GM12878 (cell line): Measurements from ENCODE around the gene STEAP2. TPM values are rescaled to one million over a fixed set of nuclear protein-coding genes. Genes with fewer than 3 reads are reported as not detected.

Experiments
- FOS ChIP-seq: IDR thresholded peaks from 3 replicates; pipeline ENCODE4 v1.6.1; 2011; ENCODE audit warnings: borderline replicate concordance; ENCODE audit not compliant: insufficient read length; ENCODE audit errors: extremely low read depth
- HCFC1 ChIP-seq: fragments of 150-350 bp; IDR thresholded peaks from 2 replicates; pipeline ENCODE4 v1.6.1; 2014; ENCODE audit warnings: low read length
- HDAC6 ChIP-seq: fragments of 200-600 bp; sonication (generic); IDR thresholded peaks from one replicate; pipeline ENCODE4 v1.8.0; 2017; ENCODE audit warnings: antibody characterized with exemption; ENCODE audit not compliant: unreplicated experiment
- KLF5 ChIP-seq: fragments of 450-650 bp; IDR thresholded peaks from 2 replicates; pipeline ENCODE4 v1.6.1; 2014; ENCODE audit warnings: mild to moderate bottlenecking; ENCODE audit not compliant: partially characterized antibody
- NFIC ChIP-seq: IDR thresholded peaks from 2 replicates; pipeline ENCODE4 v1.6.1; 2012; ENCODE audit warnings: low read depth, mild to moderate bottlenecking, inconsistent platforms, low read length, moderate library complexity
- SPI1 ChIP-seq: IDR thresholded peaks from 2 replicates; pipeline ENCODE4 v1.6.1; 2011; ENCODE audit warnings: low read depth, mild to moderate bottlenecking, low read length, moderate library complexity, borderline replicate concordance; ENCODE audit not compliant: insufficient read depth
- SREBF1 ChIP-seq: IDR thresholded peaks from 2 replicates; pipeline ENCODE4 v1.6.1; 2012; ENCODE audit warnings: mild to moderate bottlenecking, low read length
- TCF3 ChIP-seq: IDR thresholded peaks from 2 replicates; pipeline ENCODE4 v1.6.1; 2012; ENCODE audit warnings: low read depth, mild to moderate bottlenecking, low read length, borderline replicate concordance; ENCODE audit not compliant: insufficient read depth
- ZBED1 ChIP-seq: IDR thresholded peaks from 2 replicates; pipeline ENCODE4 v1.6.1; 2016; ENCODE audit warnings: borderline replicate concordance
- polyA plus RNA-seq, 11 experiments: library from polyadenylated mRNA; depleted of rRNA in 4 of 11; unstranded in 6 of 11; stranded (reverse) in 5 of 11; fragments of >200 nt; fragmentation: Nextera tagmentation in 4 of 11; fragmentation: Illumina TruSeq in 1 of 11; extraction: Ambion mirVana in 4 of 11; extraction: Trizol in 1 of 11; gene quantifications; 1 replicate in 1 of 11; 2 replicates in 10 of 11; pipeline versions ENCODE4 v1.2.1 to v1.2.3, GENCODE V29; 2011 to 2016; ENCODE audit warnings: inconsistent platforms in 2 of 11, missing spikeins in 2 of 11, low read depth in 1 of 11
- total RNA-seq, 4 experiments: library from RNA; depleted of rRNA in 3 of 4; stranded (reverse); fragments of >200 nt in 3 of 4; fragmentation: Illumina TruSeq in 1 of 4; extraction: Trizol in 1 of 4; gene quantifications; 2 replicates each; pipeline versions ENCODE4 v1.2.1 to v1.2.3, GENCODE V29; 2013 to 2021
- TF ChIP-seq, protein P1 (sequence below): fragments of 450-650 bp; formaldehyde crosslinking; IDR thresholded peaks from 2 replicates; pipeline ENCODE4 v1.4.0; 2020; ENCODE audit warnings: mild to moderate bottlenecking, moderate library complexity
- TF ChIP-seq, protein P2 (sequence below): fragments of 450-650 bp; IDR thresholded peaks from 2 replicates; pipeline ENCODE4 v1.6.1; 2016; ENCODE audit warnings: mild to moderate bottlenecking

Gene STEAP2
- total and polyA plus RNA-seq, 10 of the 15 experiments (the other 5 are each of a cell fraction or from before 2014, with no cell fraction given) = 0.64 to 17.6 (median 1.8) TPM

DNA sequence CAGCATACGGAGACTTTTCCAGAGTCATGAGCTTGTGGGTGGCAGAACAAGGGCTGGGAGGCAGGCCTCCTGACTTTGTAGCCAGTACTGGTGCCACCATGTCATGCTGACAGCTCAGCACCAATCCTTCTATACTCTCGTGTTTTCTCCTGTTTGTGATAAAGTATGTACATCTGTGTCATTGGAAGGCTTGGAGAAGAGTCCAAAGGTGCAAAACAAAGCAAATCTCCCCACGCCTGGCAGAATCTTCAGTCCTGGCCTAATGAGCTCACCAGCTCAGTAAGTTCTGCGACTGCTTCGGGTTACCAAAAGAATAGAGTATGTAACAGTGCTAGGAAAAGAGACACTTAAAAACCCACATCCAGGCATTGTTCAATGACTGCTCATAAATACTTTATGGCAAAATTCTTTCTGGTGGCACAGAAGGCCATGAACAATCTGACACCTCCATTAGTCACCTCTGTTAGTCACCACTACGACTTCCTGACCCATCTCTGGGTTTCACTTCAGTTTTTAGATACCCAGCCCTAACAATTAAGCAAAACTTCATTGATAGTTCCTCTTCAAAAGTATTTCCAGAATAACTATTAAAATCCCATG is 32.8 kb upstream of the STEAP2 start (continued):
- TF ChIP-seq TCF3 = no peak
- no peak for TF ChIP-seq SREBF1
- TF ChIP-seq, protein P1, sequence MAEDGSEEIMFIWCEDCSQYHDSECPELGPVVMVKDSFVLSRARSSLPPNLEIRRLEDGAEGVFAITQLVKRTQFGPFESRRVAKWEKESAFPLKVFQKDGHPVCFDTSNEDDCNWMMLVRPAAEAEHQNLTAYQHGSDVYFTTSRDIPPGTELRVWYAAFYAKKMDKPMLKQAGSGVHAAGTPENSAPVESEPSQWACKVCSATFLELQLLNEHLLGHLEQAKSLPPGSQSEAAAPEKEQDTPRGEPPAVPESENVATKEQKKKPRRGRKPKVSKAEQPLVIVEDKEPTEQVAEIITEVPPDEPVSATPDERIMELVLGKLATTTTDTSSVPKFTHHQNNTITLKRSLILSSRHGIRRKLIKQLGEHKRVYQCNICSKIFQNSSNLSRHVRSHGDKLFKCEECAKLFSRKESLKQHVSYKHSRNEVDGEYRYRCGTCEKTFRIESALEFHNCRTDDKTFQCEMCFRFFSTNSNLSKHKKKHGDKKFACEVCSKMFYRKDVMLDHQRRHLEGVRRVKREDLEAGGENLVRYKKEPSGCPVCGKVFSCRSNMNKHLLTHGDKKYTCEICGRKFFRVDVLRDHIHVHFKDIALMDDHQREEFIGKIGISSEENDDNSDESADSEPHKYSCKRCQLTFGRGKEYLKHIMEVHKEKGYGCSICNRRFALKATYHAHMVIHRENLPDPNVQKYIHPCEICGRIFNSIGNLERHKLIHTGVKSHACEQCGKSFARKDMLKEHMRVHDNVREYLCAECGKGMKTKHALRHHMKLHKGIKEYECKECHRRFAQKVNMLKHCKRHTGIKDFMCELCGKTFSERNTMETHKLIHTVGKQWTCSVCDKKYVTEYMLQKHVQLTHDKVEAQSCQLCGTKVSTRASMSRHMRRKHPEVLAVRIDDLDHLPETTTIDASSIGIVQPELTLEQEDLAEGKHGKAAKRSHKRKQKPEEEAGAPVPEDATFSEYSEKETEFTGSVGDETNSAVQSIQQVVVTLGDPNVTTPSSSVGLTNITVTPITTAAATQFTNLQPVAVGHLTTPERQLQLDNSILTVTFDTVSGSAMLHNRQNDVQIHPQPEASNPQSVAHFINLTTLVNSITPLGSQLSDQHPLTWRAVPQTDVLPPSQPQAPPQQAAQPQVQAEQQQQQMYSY (CRISPR knock-in tag) = no peak
- TF ChIP-seq FOS = no peak
- TF ChIP-seq, protein P2, sequence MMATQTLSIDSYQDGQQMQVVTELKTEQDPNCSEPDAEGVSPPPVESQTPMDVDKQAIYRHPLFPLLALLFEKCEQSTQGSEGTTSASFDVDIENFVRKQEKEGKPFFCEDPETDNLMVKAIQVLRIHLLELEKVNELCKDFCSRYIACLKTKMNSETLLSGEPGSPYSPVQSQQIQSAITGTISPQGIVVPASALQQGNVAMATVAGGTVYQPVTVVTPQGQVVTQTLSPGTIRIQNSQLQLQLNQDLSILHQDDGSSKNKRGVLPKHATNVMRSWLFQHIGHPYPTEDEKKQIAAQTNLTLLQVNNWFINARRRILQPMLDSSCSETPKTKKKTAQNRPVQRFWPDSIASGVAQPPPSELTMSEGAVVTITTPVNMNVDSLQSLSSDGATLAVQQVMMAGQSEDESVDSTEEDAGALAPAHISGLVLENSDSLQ = no peak
- no peak for TF ChIP-seq ZBED1
- no peak for TF ChIP-seq HDAC6
- TF ChIP-seq SPI1 = peak; percentile 91
- peak; percentile 66; the same call in 1 of the 2 replicates for TF ChIP-seq NFIC
- TF ChIP-seq KLF5 = no peak
- TF ChIP-seq HCFC1 = no peak
